Parathyroid adenoma (tissue), 2 donors: Measurements from ENCODE around the gene SLC10A3.

Source experiments
- H2AFZ ChIP-seq: fragments of 300-600 bp; sonication (generic); one replicate; pipeline ENCODE4 v1.7.0; 2017; ENCODE audit warnings: antibody characterized with exemption, mild to moderate bottlenecking
- H3K27ac ChIP-seq: fragments of 300-600 bp; sonication (generic); one replicate; pipeline ENCODE4 v1.7.0; 2017
- H3K27me3 ChIP-seq: fragments of 300-600 bp; sonication (generic); one replicate; pipeline ENCODE4 v1.7.0; 2017; ENCODE audit warnings: low read length; ENCODE audit not compliant: control insufficient read depth, insufficient read depth
- H3K36me3 ChIP-seq: fragments of 300-600 bp; sonication (generic); one replicate; pipeline ENCODE4 v1.7.0; 2017; ENCODE audit warnings: low read length; ENCODE audit not compliant: control insufficient read depth, insufficient read depth
- H3K4me1 ChIP-seq: fragments of 300-600 bp; sonication (generic); one replicate; pipeline ENCODE4 v1.7.0; 2017; ENCODE audit warnings: control low read depth
- H3K4me2 ChIP-seq: fragments of 300-600 bp; sonication (generic); one replicate; pipeline ENCODE4 v1.7.0; 2017; ENCODE audit warnings: low read length
- H3K4me3 ChIP-seq: fragments of 300-600 bp; sonication (generic); one replicate; pipeline ENCODE4 v1.7.0; 2017; ENCODE audit warnings: low read depth, low read length
- H3K79me2 ChIP-seq: fragments of 300-600 bp; sonication (generic); one replicate; pipeline ENCODE4 v1.7.0; 2017; ENCODE audit warnings: control low read depth
- H3K9ac ChIP-seq: fragments of 300-600 bp; sonication (generic); one replicate; pipeline ENCODE4 v1.7.0; 2017; ENCODE audit warnings: mild to moderate bottlenecking
- H3K9me3 ChIP-seq: fragments of 300-600 bp; sonication (generic); one replicate; pipeline ENCODE4 v1.7.0; 2017; ENCODE audit warnings: low read length; ENCODE audit not compliant: control insufficient read depth
- TF ChIP-seq, protein P1 (sequence below): fragments of 300-600 bp; sonication (generic); IDR thresholded peaks from one replicate; pipeline ENCODE4 v1.7.0; 2017; ENCODE audit warnings: antibody characterized with exemption, mild to moderate bottlenecking
- donor health status: primary hyperparathyroidism.

The SLC10A3 gene

DNA sequence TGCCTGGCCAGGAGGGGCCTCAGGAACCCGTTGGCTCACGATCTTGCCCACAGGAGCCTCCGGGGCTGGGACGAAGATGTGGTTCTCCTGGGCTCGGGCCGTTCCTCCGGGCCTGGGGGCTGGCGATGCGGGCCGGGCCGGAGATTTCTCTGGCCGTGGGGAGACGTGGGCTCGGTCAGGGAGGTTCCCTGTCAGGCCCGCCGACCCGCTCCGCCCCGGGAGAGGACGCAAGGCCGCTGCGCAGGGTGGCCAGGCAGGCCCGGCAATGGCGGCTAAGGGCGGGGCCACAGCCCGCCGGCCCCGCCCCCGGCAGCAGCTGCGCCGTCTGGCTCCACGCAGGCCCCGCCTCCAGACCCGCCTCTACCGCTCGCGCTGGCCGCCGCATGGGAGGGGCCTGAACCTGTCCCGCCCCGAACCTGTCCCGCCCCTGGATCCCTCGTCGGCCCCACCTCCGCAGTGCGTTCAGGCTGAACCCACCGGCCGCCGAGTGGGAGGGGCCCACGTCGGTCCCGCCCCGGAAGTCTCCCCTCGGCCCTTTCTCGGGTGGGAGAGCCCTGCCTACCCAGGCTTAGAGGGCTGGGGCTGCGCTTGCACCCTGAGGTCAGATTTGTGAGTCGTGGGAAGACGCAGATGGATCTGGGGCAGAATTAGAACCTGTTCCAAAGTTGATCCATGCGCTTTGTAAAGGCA lies 25.7 kb upstream of the SLC10A3 start, which contains the start of gene FAM3A:
TSS of gene FAM3A (minus strand) at position 267 of the 690 bp plus-strand sequence. CDS start 460 bp downstream, outside the sequence.
- Histone ChIP-seq H3K9me3 (no peaks in the 10 kb centered on the region), H3K9ac (peak within 1 kb of the TSS; percentile 87), H3K27ac (peak within 1 kb of the TSS; percentile 86), H3K27me3 (no peaks in the 10 kb centered on the region), H3K79me2 (no peaks in the 10 kb centered on the region), H2AFZ (peak within 1 kb of the TSS; percentile 87), H3K4me2 (peak within 1 kb of the TSS; percentile 81), H3K4me3 (peak within 1 kb of the TSS; percentile 72), H3K36me3 (no peaks in the 10 kb centered on the region), H3K4me1 (peaks cover 4% of the 10 kb centered on the region)
- TF ChIP-seq, protein P1, sequence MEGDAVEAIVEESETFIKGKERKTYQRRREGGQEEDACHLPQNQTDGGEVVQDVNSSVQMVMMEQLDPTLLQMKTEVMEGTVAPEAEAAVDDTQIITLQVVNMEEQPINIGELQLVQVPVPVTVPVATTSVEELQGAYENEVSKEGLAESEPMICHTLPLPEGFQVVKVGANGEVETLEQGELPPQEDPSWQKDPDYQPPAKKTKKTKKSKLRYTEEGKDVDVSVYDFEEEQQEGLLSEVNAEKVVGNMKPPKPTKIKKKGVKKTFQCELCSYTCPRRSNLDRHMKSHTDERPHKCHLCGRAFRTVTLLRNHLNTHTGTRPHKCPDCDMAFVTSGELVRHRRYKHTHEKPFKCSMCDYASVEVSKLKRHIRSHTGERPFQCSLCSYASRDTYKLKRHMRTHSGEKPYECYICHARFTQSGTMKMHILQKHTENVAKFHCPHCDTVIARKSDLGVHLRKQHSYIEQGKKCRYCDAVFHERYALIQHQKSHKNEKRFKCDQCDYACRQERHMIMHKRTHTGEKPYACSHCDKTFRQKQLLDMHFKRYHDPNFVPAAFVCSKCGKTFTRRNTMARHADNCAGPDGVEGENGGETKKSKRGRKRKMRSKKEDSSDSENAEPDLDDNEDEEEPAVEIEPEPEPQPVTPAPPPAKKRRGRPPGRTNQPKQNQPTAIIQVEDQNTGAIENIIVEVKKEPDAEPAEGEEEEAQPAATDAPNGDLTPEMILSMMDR: no peak

DNA sequence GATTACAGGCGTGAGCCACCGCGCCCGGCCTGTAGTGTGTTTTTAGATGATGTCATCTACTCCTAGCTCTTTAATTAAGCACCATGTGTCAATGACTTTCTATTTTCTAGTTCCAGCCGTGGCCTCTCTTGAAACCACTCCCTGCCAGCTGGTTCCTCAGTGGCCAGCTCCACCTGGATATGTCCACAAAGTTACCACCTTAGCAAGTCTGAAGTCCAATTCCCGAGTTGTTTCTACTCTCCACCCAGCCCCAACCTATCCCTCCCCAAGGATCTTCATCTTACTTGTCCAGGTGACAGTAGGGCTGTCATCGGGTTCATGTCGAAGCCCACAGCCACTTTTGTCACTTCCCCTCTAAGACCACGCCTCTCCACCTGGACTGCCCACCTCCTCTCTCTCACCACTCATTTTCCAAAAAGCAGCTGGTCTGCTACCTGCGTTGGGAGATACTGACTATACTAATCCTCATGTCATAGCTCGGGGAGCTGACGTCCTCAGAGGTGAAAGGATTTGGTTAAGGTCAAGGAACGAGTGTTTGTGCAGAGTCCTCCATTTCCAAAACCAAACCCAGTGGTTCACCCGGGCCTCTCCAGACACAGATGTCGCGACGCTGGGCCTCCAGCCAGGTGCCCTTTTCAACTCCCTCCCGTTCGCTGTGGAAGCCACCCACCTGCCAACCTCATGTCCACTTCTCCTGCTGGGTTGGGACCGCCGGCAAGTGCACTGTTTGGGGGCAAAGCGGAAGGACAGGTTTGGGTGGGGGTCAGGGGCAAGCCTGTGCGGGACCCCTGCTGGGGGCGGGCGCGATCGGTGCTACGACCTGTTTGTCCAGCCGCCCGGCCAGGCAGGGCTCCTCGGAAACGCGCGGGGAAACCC lies 24.9 kb upstream of the SLC10A3 start:
- peak overlapping the region; percentile 72 for H3K4me3 ChIP-seq
- H3K36me3 ChIP-seq: no peaks in the 10 kb centered on the region
- H3K9ac ChIP-seq: peak overlapping the region; percentile 87
- TF ChIP-seq, protein P1: no peak
- H3K79me2 ChIP-seq: no peaks in the 10 kb centered on the region
- no peaks in the 10 kb centered on the region for H3K27me3 ChIP-seq
- peak overlapping the region; percentile 86 for H3K27ac ChIP-seq
- H2AFZ ChIP-seq: peak overlapping the region; percentile 76
- H3K9me3 ChIP-seq: no peaks in the 10 kb centered on the region
- H3K4me1 ChIP-seq: peaks cover 4% of the 10 kb centered on the region
- H3K4me2 ChIP-seq: peak overlapping the region; percentile 71

DNA sequence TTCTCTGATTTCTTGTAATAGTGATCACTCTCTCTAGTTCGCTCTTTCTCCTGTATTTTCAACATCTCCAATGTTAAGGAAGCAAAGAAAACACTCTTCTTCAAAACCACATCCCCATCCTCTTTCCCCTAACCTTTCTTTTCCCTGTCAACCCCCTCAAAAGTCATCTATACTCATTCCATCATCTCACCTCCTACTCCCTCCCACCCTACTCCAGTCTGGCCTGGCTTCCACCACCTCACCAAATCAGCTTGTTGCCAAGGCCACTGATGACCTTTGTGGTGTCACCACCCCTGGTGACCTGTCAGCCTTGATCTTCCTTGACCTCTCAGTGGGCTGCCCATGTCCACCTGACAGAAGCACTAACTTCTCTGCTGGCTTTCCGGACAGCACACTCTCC lies 23.3 kb upstream of the SLC10A3 start:
- no peaks in the 10 kb centered on the region for H3K36me3 ChIP-seq
- TF ChIP-seq, protein P1: no peak
- no peaks in the 10 kb centered on the region for H3K9me3 ChIP-seq
- no peaks in the 10 kb centered on the region for H3K79me2 ChIP-seq
- H3K27me3 ChIP-seq: no peaks in the 10 kb centered on the region
- no peak overlapping the region for H3K4me3 ChIP-seq
- H2AFZ ChIP-seq: no peak overlapping the region
- H3K4me1 ChIP-seq: peaks cover 4% of the 10 kb centered on the region
- H3K9ac ChIP-seq: no peak overlapping the region
- H3K4me2 ChIP-seq: no peak overlapping the region
- H3K27ac ChIP-seq: no peak overlapping the region

DNA sequence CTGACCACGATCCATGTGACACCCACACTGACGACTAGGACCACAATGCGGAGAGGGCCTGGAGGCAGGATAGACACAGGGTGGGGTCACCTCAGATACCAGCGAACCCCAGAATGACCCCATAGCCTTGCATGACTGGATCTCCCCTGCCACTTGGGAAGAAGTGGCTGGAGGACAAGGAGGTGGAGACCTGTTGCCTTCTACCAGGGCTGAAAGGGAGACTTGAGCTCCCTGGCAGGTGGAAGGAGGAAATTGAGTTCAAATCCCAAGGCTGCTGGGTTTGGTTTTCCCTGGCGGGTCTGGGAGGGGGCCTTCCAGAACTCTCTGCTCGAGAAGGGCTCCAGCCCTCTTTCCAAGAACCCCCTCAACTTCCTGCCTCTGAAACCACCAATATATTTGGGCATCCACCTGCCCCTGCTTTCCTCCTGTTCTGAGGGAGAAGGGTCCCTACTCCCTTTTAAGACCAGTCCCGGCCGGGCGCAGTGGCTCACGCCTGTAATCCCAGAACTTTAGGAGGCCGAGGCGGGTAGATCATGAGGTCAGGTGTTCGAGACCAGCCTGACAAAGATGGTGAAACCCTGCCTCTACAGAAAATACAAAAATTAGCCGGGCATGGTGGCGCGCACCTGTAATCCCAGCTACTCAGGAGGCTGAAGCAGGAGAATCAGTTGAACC lies 22.6 kb upstream of the SLC10A3 start:
- TF ChIP-seq, protein P1: no peak
- no peaks in the 10 kb centered on the region for H3K9me3 ChIP-seq
- H3K4me3 ChIP-seq: no peak overlapping the region
- H3K9ac ChIP-seq: no peak overlapping the region
- H3K27me3 ChIP-seq: no peaks in the 10 kb centered on the region
- H3K27ac ChIP-seq: no peak overlapping the region
- H2AFZ ChIP-seq: no peak overlapping the region
- H3K4me1 ChIP-seq: peaks cover 4% of the 10 kb centered on the region
- H3K79me2 ChIP-seq: no peaks in the 10 kb centered on the region
- no peak overlapping the region for H3K4me2 ChIP-seq
- no peaks in the 10 kb centered on the region for H3K36me3 ChIP-seq
